ENCODE data around the gene DNAJB6.

- TF ChIP-seq EZH2phosphoT487 (IDR thresholded peaks at IDR 0.05; ENCODE audit: insufficient read depth, low read depth) (no peak), EZH2 (IDR thresholded peaks at IDR 0.05; ENCODE audit: insufficient read depth, poor library complexity, severe bottlenecking) (no peak)
These were observed 62.4 kb downstream of the DNAJB6 start for GRCh38 chr7:157399086-157399687.
